HEK293 (cell line): ENCODE results near the gene GDF2.

Source experiments
- CTCF ChIA-PET: fragments of 350-600 bp; formaldehyde crosslinking; extraction: SDS; loops from one replicate; lab custom pipeline; 2021; ENCODE audit warnings: antibody characterized with exemption; lab: Yijun Ruan, JAX
- POLR2A ChIA-PET: fragments of 300-600 bp; formaldehyde crosslinking; extraction: SDS; loops from one replicate; lab custom pipeline; 2020; ENCODE audit warnings: antibody characterized with exemption, inconsistent platforms; lab: Yijun Ruan, JAX
- H3K27ac ChIP-seq: fragments of 200-500 bp; sonication (Bioruptor generic); 2 replicates; pipeline ENCODE4 v1.5.1; 2014; ENCODE audit warnings: low read depth, low read length, control low read depth, inconsistent platforms; ENCODE audit errors: extremely low read depth
- H3K36me3 ChIP-seq, 2 experiments: fragments of 200-500 bp in 1 of 2; sonication (Bioruptor generic) in 1 of 2; 1 replicate in 1 of 2; 2 replicates in 1 of 2; pipeline ENCODE4 v1.5.1; 2014 to 2017; ENCODE audit warnings: inconsistent platforms in 2 of 2, low read length in 2 of 2; ENCODE audit not compliant: control insufficient read depth in 2 of 2, insufficient read depth in 1 of 2
- H3K4me1 ChIP-seq: fragments of 200-500 bp; sonication (Bioruptor generic); 2 replicates; pipeline ENCODE4 v1.5.1; 2014; ENCODE audit warnings: mild to moderate bottlenecking, low read length, inconsistent platforms; ENCODE audit not compliant: control insufficient read depth, insufficient read depth
- H3K4me3 ChIP-seq: 2 replicates; pipeline ENCODE4 v1.5.1; 2011; ENCODE audit warnings: low read depth, mild to moderate bottlenecking, control low read depth, low read length, moderate library complexity
- H3K9me3 ChIP-seq: fragments of 200-500 bp; sonication (Bioruptor generic); 2 replicates; pipeline ENCODE4 v1.5.1; 2014; ENCODE audit warnings: low read depth, low read length, inconsistent platforms; ENCODE audit not compliant: control insufficient read depth, insufficient read depth
- KLF10 ChIP-seq: fragments of 450-650 bp; IDR thresholded peaks from 2 replicates; pipeline ENCODE4 v1.5.1; 2018; ENCODE audit warnings: missing biosample characterization, mild to moderate bottlenecking, missing genetic modification characterization
- MZF1 ChIP-seq: fragments of 450-650 bp; formaldehyde crosslinking; IDR thresholded peaks from 2 replicates; pipeline ENCODE4 v1.5.1; 2017; ENCODE audit warnings: missing biosample characterization, missing genetic modification characterization, borderline replicate concordance
- PBX3 ChIP-seq: sonication (generic); formaldehyde crosslinking; IDR thresholded peaks from 2 replicates; pipeline ENCODE4 v1.8.1; 2022; ENCODE audit warnings: mild to moderate bottlenecking, moderate library complexity, missing genetic modification reagents
- PRDM6 ChIP-seq: fragments of 450-650 bp; formaldehyde crosslinking; IDR thresholded peaks from 2 replicates; pipeline ENCODE4 v1.5.1; 2017; ENCODE audit warnings: missing biosample characterization, missing genetic modification characterization
- REST ChIP-seq: fragments of 450-650 bp; formaldehyde crosslinking; IDR thresholded peaks from 2 replicates; pipeline ENCODE4 v1.5.1; 2016; ENCODE audit warnings: missing biosample characterization, missing genetic modification characterization
- ZBTB17 ChIP-seq: fragments of 450-650 bp; formaldehyde crosslinking; IDR thresholded peaks from 2 replicates; pipeline ENCODE4 v1.5.1; 2016; ENCODE audit warnings: missing biosample characterization, missing genetic modification characterization
- ZFHX2 ChIP-seq: fragments of 450-650 bp; formaldehyde crosslinking; conservative IDR thresholded peaks from 2 replicates; pipeline ENCODE4 v1.5.1; 2016; ENCODE audit warnings: missing biosample characterization, missing genetic modification characterization
- ZFP41 ChIP-seq: fragments of 450-650 bp; formaldehyde crosslinking; IDR thresholded peaks from 2 replicates; pipeline ENCODE4 v1.5.1; 2016; ENCODE audit warnings: missing biosample characterization, missing genetic modification characterization, borderline replicate concordance
- ZNF146 ChIP-seq: fragments of 450-650 bp; formaldehyde crosslinking; IDR thresholded peaks from 2 replicates; pipeline ENCODE4 v1.5.1; 2016; ENCODE audit warnings: missing biosample characterization, missing genetic modification characterization
- ZNF157 ChIP-seq: fragments of 450-650 bp; formaldehyde crosslinking; IDR thresholded peaks from 2 replicates; pipeline ENCODE4 v1.5.1; 2016; ENCODE audit warnings: missing biosample characterization, missing genetic modification characterization
- ZNF169 ChIP-seq: fragments of 450-650 bp; formaldehyde crosslinking; IDR thresholded peaks from 2 replicates; pipeline ENCODE4 v1.5.1; 2016; ENCODE audit warnings: missing biosample characterization, missing genetic modification characterization
- ZNF274 ChIP-seq, 2 experiments: fragments of 200-500 bp in 1 of 2; fragments of 450-650 bp in 1 of 2; sonication (Bioruptor generic) in 1 of 2; formaldehyde crosslinking in 1 of 2; IDR thresholded peaks; 2 replicates each; pipeline versions ENCODE4 v1.5.1 to v1.6.1; 2014 to 2016; ENCODE audit warnings: borderline replicate concordance in 1 of 2, inconsistent platforms in 1 of 2, low read length in 1 of 2, missing biosample characterization in 1 of 2, missing genetic modification characterization in 1 of 2
- ZNF423 ChIP-seq: fragments of 450-650 bp; formaldehyde crosslinking; IDR thresholded peaks from 2 replicates; pipeline ENCODE4 v1.5.1; 2016; ENCODE audit warnings: missing biosample characterization, missing genetic modification characterization
- ZNF521 ChIP-seq: fragments of 450-650 bp; formaldehyde crosslinking; IDR thresholded peaks from 2 replicates; pipeline ENCODE4 v1.5.1; 2017; ENCODE audit warnings: missing biosample characterization, mild to moderate bottlenecking, missing genetic modification characterization
- ZNF529 ChIP-seq: fragments of 450-650 bp; formaldehyde crosslinking; IDR thresholded peaks from 2 replicates; pipeline ENCODE4 v1.5.1; 2017; ENCODE audit warnings: missing genetic modification characterization, missing biosample characterization; ENCODE audit not compliant: insufficient replicate concordance
- ZNF549 ChIP-seq: fragments of 450-650 bp; IDR thresholded peaks from 2 replicates; pipeline ENCODE4 v1.5.1; 2018; ENCODE audit warnings: missing biosample characterization, missing genetic modification characterization, mild to moderate bottlenecking, inconsistent platforms, moderate library complexity
- ZNF585B ChIP-seq: fragments of 450-650 bp; formaldehyde crosslinking; IDR thresholded peaks from 2 replicates; pipeline ENCODE4 v1.5.1; 2016; ENCODE audit warnings: missing biosample characterization, missing genetic modification characterization
- ZNF600 ChIP-seq: fragments of 450-650 bp; formaldehyde crosslinking; IDR thresholded peaks from 2 replicates; pipeline ENCODE4 v1.5.1; 2016; ENCODE audit warnings: missing biosample characterization, missing genetic modification characterization
- ZNF777 ChIP-seq: fragments of 450-650 bp; formaldehyde crosslinking; IDR thresholded peaks from 2 replicates; pipeline ENCODE4 v1.5.1; 2017; ENCODE audit warnings: missing biosample characterization, missing genetic modification characterization, borderline replicate concordance
- ZNF837 ChIP-seq: fragments of 450-650 bp; formaldehyde crosslinking; IDR thresholded peaks from 2 replicates; pipeline ENCODE4 v1.5.1; 2016; ENCODE audit warnings: missing biosample characterization, missing genetic modification characterization
- ZSCAN16 ChIP-seq: fragments of 450-650 bp; formaldehyde crosslinking; IDR thresholded peaks from 2 replicates; pipeline ENCODE4 v1.5.1; 2016; ENCODE audit warnings: missing biosample characterization, missing genetic modification characterization
- ZSCAN30 ChIP-seq: fragments of 450-650 bp; IDR thresholded peaks from 2 replicates; pipeline ENCODE4 v1.5.1; 2018; ENCODE audit warnings: missing biosample characterization, mild to moderate bottlenecking, missing genetic modification characterization, moderate library complexity

The GDF2 gene

GRCh38 chr10:47290338-47290737 lies 31.9 kb upstream of the GDF2 start:
- no peak overlapping the region for H3K27ac ChIP-seq
- ChIA-PET CTCF (interaction anchor here (0.6 kb wide), 1 partner anchor 242 kb away, joined by 3 read pairs; no protein-coding TSS in a partner anchor), POLR2A (no interaction called here)

GRCh38 chr10:47291682-47292081 lies 30.6 kb upstream of the GDF2 start:
- Histone ChIP-seq H3K9me3 (no peaks in the 10 kb centered on the region), H3K36me3 (no peaks in the 10 kb centered on the region), H3K27ac (no peak overlapping the region), H3K4me1 (no peaks in the 10 kb centered on the region), H3K4me3 (no peak overlapping the region)
- TF ChIP-seq ZNF837: no peak
- no peak for TF ChIP-seq ZNF777 (tag by site-specific recombination)
- no peak for TF ChIP-seq ZNF529
- no peak for TF ChIP-seq ZSCAN16 (tag by site-specific recombination)
- POLR2A ChIA-PET: no interaction called here
- CTCF ChIA-PET: interaction anchor here (0.6 kb wide), 1 partner anchor 20 kb away, joined by 5 read pairs; no protein-coding TSS in a partner anchor

More at GRCh38 chr10:47290338-47290737, 31.9 kb upstream of the GDF2 start:
- no peak for TF ChIP-seq REST (tag by site-specific recombination)
- no peak for TF ChIP-seq ZBTB17 (tag by site-specific recombination)
- no peak for TF ChIP-seq KLF10 (tag by site-specific recombination)
- TF ChIP-seq ZNF600 (tag by site-specific recombination): no peak
- no peak for TF ChIP-seq ZFHX2 (tag by site-specific recombination)
- TF ChIP-seq ZNF521: no peak
- TF ChIP-seq ZNF585B: no peak
- no peak for TF ChIP-seq ZFP41 (tag by site-specific recombination)
- TF ChIP-seq ZNF274 (IDR thresholded peaks at IDR 0.05; ENCODE audit: low read length): no peak
- TF ChIP-seq ZNF274 (tag by site-specific recombination; IDR thresholded peaks at IDR 0.05; ENCODE audit: borderline replicate concordance): no peak
- Histone ChIP-seq H3K4me1 (no peaks in the 10 kb centered on the region), H3K9me3 (no peaks in the 10 kb centered on the region), H3K4me3 (no peak overlapping the region), H3K36me3 (no peaks in the 10 kb centered on the region)

- POLR2A ChIA-PET: no interaction called here
- H3K36me3 ChIP-seq: no peaks in the 10 kb centered on the region
- TF ChIP-seq ZNF146 (tag by site-specific recombination): no peak
- TF ChIP-seq, all 188 proteins: peak for 0
- H3K27ac ChIP-seq: no peak overlapping the region
- H3K4me1 ChIP-seq: no peaks in the 10 kb centered on the region
- no peak overlapping the region for H3K4me3 ChIP-seq
- CTCF ChIA-PET: no interaction called here
- no peaks in the 10 kb centered on the region for H3K9me3 ChIP-seq
These were observed 28.2 kb upstream of the GDF2 start for GRCh38 chr10:47294057-47294456.

GRCh38 chr10:47294501-47294900 lies 27.8 kb upstream of the GDF2 start:
- H3K4me1 ChIP-seq: no peaks in the 10 kb centered on the region
- no peak for TF ChIP-seq PBX3 (CRISPR knock-in tag)
- TF ChIP-seq PRDM6 (tag by site-specific recombination): no peak
- no peak for TF ChIP-seq MZF1 (tag by site-specific recombination)
- no peak for TF ChIP-seq ZNF157 (tag by site-specific recombination)
- TF ChIP-seq ZFP41 (tag by site-specific recombination): no peak
- no peak for TF ChIP-seq ZNF423 (tag by site-specific recombination)
- TF ChIP-seq ZNF169 (tag by site-specific recombination): no peak
- no peak for TF ChIP-seq ZNF521
- TF ChIP-seq ZNF549 (tag by site-specific recombination): no peak
- no peak for TF ChIP-seq ZSCAN30
- H3K4me3 ChIP-seq: no peak overlapping the region
- ChIA-PET POLR2A (no interaction called here), CTCF (no interaction called here)
- H3K9me3 ChIP-seq: no peaks in the 10 kb centered on the region
- no peaks in the 10 kb centered on the region for H3K36me3 ChIP-seq
- no peak overlapping the region for H3K27ac ChIP-seq
